Measurements from ENCODE around the gene GET4.

Gene GET4

GRCh38 chr7:904847-905246 lies 28.5 kb downstream of the GET4 start:
- H3K27ac ChIP-seq (ENCODE audit: low read length), result no peak overlapping the region
- no peaks in the 10 kb centered on the region for H3K36me3 ChIP-seq (replicated peaks; ENCODE audit: low read depth, low read length)
- H3K4me3 ChIP-seq (ENCODE audit: low read length), result no peak overlapping the region
- H3K9ac ChIP-seq (ENCODE audit: low read length), result no peak overlapping the region
- H3K9me3 ChIP-seq (ENCODE audit: insufficient read depth, low read length), result no peaks in the 10 kb centered on the region
- no peak overlapping the region for H2AFZ ChIP-seq (ENCODE audit: low read depth, low read length)
- no peaks in the 10 kb centered on the region for H4K20me1 ChIP-seq (ENCODE audit: insufficient read depth, low read length)
- no peaks in the 10 kb centered on the region for H3K27me3 ChIP-seq (ENCODE audit: low read depth, low read length)
- H3K79me2 ChIP-seq (ENCODE audit: low read length), result no peaks in the 10 kb centered on the region
- no peak for TF ChIP-seq CTCF (IDR thresholded peaks at IDR 0.05; ENCODE audit: low read depth, low read length)
- no peak for TF ChIP-seq EZH2phosphoT487 (IDR thresholded peaks at IDR 0.05; ENCODE audit: low read depth)
- H3K4me1 ChIP-seq (ENCODE audit: low read length), result peaks cover 3% of the 10 kb centered on the region
- H3K4me2 ChIP-seq (ENCODE audit: low read length), result no peak overlapping the region

GRCh38 chr7:906776-907157 lies 30.4 kb downstream of the GET4 start:
- Histone ChIP-seq H4K20me1 (ENCODE audit: insufficient read depth, low read length) (no peaks in the 10 kb centered on the region), H3K9me3 (ENCODE audit: insufficient read depth, low read length) (no peaks in the 10 kb centered on the region), H3K4me1 (ENCODE audit: low read length) (peaks cover 10% of the 10 kb centered on the region), H3K27me3 (ENCODE audit: low read depth, low read length) (no peaks in the 10 kb centered on the region), H3K4me3 (ENCODE audit: low read length) (no peak overlapping the region), H3K4me2 (ENCODE audit: low read length) (no peak overlapping the region), H3K9ac (ENCODE audit: low read length) (no peak overlapping the region), H3K27ac (ENCODE audit: low read length) (no peak overlapping the region), H3K79me2 (ENCODE audit: low read length) (no peaks in the 10 kb centered on the region), H2AFZ (ENCODE audit: low read depth, low read length) (no peak overlapping the region), H3K36me3 (replicated peaks; ENCODE audit: low read depth, low read length) (no peaks in the 10 kb centered on the region)
- no peak for TF ChIP-seq EZH2phosphoT487 (IDR thresholded peaks at IDR 0.05; ENCODE audit: low read depth)
- TF ChIP-seq CTCF (IDR thresholded peaks at IDR 0.05; ENCODE audit: low read depth, low read length), result no peak

GRCh38 chr7:907158-907980 lies 31.0 kb downstream of the GET4 start:
- no peak overlapping the region for H3K4me2 ChIP-seq (ENCODE audit: low read length)
- H3K4me1 ChIP-seq (ENCODE audit: low read length), result peaks cover 10% of the 10 kb centered on the region
- H3K9ac ChIP-seq (ENCODE audit: low read length), result no peak overlapping the region
- no peaks in the 10 kb centered on the region for H3K79me2 ChIP-seq (ENCODE audit: low read length)
- H3K9me3 ChIP-seq (ENCODE audit: insufficient read depth, low read length), result no peaks in the 10 kb centered on the region
- no peak overlapping the region for H2AFZ ChIP-seq (ENCODE audit: low read depth, low read length)
- no peak for TF ChIP-seq CTCF (IDR thresholded peaks at IDR 0.05; ENCODE audit: low read depth, low read length)
- TF ChIP-seq EZH2phosphoT487 (IDR thresholded peaks at IDR 0.05; ENCODE audit: low read depth), result no peak
- H3K27me3 ChIP-seq (ENCODE audit: low read depth, low read length), result no peaks in the 10 kb centered on the region
- no peak overlapping the region for H3K4me3 ChIP-seq (ENCODE audit: low read length)
- H3K36me3 ChIP-seq (replicated peaks; ENCODE audit: low read depth, low read length), result no peaks in the 10 kb centered on the region
- no peak overlapping the region for H3K27ac ChIP-seq (ENCODE audit: low read length)
- H4K20me1 ChIP-seq (ENCODE audit: insufficient read depth, low read length), result no peaks in the 10 kb centered on the region

DNA sequence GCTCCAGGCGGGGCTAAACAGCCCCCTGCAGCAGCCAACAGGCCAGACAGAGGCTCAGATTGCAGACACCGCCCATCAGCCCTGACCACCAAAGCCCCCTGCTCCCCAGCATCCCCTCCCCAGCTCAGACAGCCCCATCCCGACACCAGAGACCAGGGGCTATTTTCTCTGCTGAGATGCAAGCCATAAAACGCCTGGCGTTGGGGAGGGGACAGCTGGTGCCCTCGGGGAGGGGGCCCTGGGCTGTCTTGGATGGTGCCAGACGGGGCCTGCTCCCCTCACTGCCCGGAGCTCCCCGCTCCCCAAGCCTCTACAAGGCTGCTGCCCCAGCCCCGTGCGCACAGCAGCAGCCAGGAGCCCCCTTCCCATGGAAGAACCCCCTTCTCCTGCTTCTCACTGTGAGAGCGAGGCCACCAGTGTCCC lies 31.8 kb downstream of the GET4 start:
- H3K4me2 ChIP-seq (ENCODE audit: low read length), result no peak overlapping the region
- no peaks in the 10 kb centered on the region for H3K27me3 ChIP-seq (ENCODE audit: low read depth, low read length)
- no peaks in the 10 kb centered on the region for H3K36me3 ChIP-seq (replicated peaks; ENCODE audit: low read depth, low read length)
- H3K9ac ChIP-seq (ENCODE audit: low read length), result no peak overlapping the region
- no peaks in the 10 kb centered on the region for H3K9me3 ChIP-seq (ENCODE audit: insufficient read depth, low read length)
- no peak overlapping the region for H3K27ac ChIP-seq (ENCODE audit: low read length)
- H3K4me1 ChIP-seq (ENCODE audit: low read length), result peaks cover 10% of the 10 kb centered on the region
- no peaks in the 10 kb centered on the region for H4K20me1 ChIP-seq (ENCODE audit: insufficient read depth, low read length)
- H3K79me2 ChIP-seq (ENCODE audit: low read length), result no peaks in the 10 kb centered on the region
- H3K4me3 ChIP-seq (ENCODE audit: low read length), result no peak overlapping the region
- H2AFZ ChIP-seq (ENCODE audit: low read depth, low read length), result no peak overlapping the region
- TF ChIP-seq CTCF (IDR thresholded peaks at IDR 0.05; ENCODE audit: low read depth, low read length) (no peak), EZH2phosphoT487 (IDR thresholded peaks at IDR 0.05; ENCODE audit: low read depth) (no peak)
